Astrocyte (in vitro differentiated cells and primary cell): ENCODE measurements around the gene NXN.

Source experiments
- EZH2 ChIP-seq: IDR thresholded peaks from 2 replicates; pipeline ENCODE4 v1.6.1; 2012; ENCODE audit warnings: mild to moderate bottlenecking, low read length, inconsistent platforms; ENCODE audit not compliant: insufficient read depth
- TF ChIP-seq, protein P1 (sequence below): IDR thresholded peaks from 2 replicates; pipeline ENCODE4 v1.5.1; 2011; ENCODE audit warnings: low read depth, mild to moderate bottlenecking, inconsistent platforms, low read length, moderate library complexity; ENCODE audit not compliant: insufficient read depth

DNA sequence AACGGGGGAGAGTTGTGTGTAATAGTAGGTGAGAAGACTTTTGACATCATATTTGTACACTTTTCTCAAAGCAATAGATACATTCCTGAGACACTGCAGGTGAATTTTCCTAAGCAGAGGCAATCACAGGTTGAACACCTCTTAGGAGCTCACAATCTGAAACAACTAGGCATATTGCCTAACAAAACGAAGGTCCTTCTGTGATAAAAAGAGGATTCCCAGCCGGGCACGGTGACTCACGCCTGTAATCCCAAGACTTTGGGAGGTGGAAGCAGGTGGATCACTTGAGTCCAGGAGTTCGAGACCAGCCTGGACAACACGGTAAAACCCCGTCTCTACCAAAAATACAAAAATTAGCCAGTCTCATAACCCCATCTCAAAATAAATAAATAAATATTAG, 17.4 kb downstream of the NXN start:
- TF ChIP-seq, protein P1, sequence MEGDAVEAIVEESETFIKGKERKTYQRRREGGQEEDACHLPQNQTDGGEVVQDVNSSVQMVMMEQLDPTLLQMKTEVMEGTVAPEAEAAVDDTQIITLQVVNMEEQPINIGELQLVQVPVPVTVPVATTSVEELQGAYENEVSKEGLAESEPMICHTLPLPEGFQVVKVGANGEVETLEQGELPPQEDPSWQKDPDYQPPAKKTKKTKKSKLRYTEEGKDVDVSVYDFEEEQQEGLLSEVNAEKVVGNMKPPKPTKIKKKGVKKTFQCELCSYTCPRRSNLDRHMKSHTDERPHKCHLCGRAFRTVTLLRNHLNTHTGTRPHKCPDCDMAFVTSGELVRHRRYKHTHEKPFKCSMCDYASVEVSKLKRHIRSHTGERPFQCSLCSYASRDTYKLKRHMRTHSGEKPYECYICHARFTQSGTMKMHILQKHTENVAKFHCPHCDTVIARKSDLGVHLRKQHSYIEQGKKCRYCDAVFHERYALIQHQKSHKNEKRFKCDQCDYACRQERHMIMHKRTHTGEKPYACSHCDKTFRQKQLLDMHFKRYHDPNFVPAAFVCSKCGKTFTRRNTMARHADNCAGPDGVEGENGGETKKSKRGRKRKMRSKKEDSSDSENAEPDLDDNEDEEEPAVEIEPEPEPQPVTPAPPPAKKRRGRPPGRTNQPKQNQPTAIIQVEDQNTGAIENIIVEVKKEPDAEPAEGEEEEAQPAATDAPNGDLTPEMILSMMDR: no peak
- TF ChIP-seq EZH2: no peak
